ENCODE results near the gene GPC1. TPM values are rescaled to one million over a fixed set of nuclear protein-coding genes. Genes with fewer than 3 reads are reported as not detected.

The GPC1 gene
- total and polyA plus RNA-seq, 2 experiments from 2014 or later, result 9.0 to 46.2 TPM

GRCh38 chr2:240448387-240449274 is 13.2 kb downstream of the GPC1 start (continued):
- TF ChIP-seq CREB1 (CRISPR knock-in tag; IDR thresholded peaks at IDR 0.05; ENCODE audit: low read depth) (no peak), EZH2 (IDR thresholded peaks at IDR 0.05; ENCODE audit: low read depth, unreplicated experiment) (no peak), STAT1 (IDR thresholded peaks at IDR 0.05; ENCODE audit: unreplicated experiment) (no peak), EZH2phosphoT487 (IDR thresholded peaks at IDR 0.05; ENCODE audit: unreplicated experiment) (no peak), ETS1 (IDR thresholded peaks at IDR 0.05) (no peak), POLR2AphosphoS5 (IDR thresholded peaks at IDR 0.05; ENCODE audit: low read depth) (no peak), ZNF114 (CRISPR knock-in tag; IDR thresholded peaks at IDR 0.05) (no peak), NANOG (IDR thresholded peaks at IDR 0.05; ENCODE audit: borderline replicate concordance) (no peak), JUNB (IDR thresholded peaks at IDR 0.05; ENCODE audit: unreplicated experiment) (no peak), ZNF331 (CRISPR knock-in tag; IDR thresholded peaks at IDR 0.05; ENCODE audit: low read depth) (no peak)

GRCh38 chr2:240449764-240450531 is 14.5 kb downstream of the GPC1 start:
- H3K4me3 ChIP-seq, result no peak overlapping the region
- no peak overlapping the region for H2AFZ ChIP-seq
- Mint-ChIP-seq H3K4me1 (peaks cover 25% of the 10 kb centered on the region), H3K36me3 (ENCODE audit: low read depth) (no peaks in the 10 kb centered on the region), H3K27ac (no peak overlapping the region), H3K4me3 (no peak overlapping the region), H3K27me3 (ENCODE audit: insufficient read depth, low read depth, poor library complexity) (peaks cover 20% of the 10 kb centered on the region), H3K9me3 (no peaks in the 10 kb centered on the region)
- peaks cover 16% of the 10 kb centered on the region for H3K27me3 ChIP-seq (ENCODE audit: insufficient read depth)
- no peak overlapping the region for H3K4me2 ChIP-seq
- no peaks in the 10 kb centered on the region for H3K79me2 ChIP-seq (replicated peaks; ENCODE audit: insufficient read depth)
- ATAC-seq (peak; percentile 20), DNase-seq (ENCODE audit: low spot score) (no peak)
- no peak overlapping the region for H3K27ac ChIP-seq (ENCODE audit: low read depth)
- peaks cover 20% of the 10 kb centered on the region for H4K20me1 ChIP-seq (replicated peaks; ENCODE audit: insufficient read depth)
- no peaks in the 10 kb centered on the region for H3F3A ChIP-seq (replicated peaks; ENCODE audit: low read depth)
- no peaks in the 10 kb centered on the region for H3K36me3 ChIP-seq (ENCODE audit: insufficient read depth)
- no peaks in the 10 kb centered on the region for H3K9me2 ChIP-seq (ENCODE audit: insufficient read depth)
- peaks cover 10% of the 10 kb centered on the region for H3K4me1 ChIP-seq (ENCODE audit: insufficient read depth)
- TF ChIP-seq JUNB (IDR thresholded peaks at IDR 0.05; ENCODE audit: unreplicated experiment), result no peak
- no peak for TF ChIP-seq CTCF (conservative IDR thresholded peaks at IDR 0.05; ENCODE audit: low read depth in 2 of 2)
- no peak for TF ChIP-seq ZNF114 (CRISPR knock-in tag; IDR thresholded peaks at IDR 0.05)
- no peak for TF ChIP-seq EZH2 (IDR thresholded peaks at IDR 0.05; ENCODE audit: low read depth, unreplicated experiment)
- TF ChIP-seq ZNF331 (CRISPR knock-in tag; IDR thresholded peaks at IDR 0.05; ENCODE audit: low read depth), result no peak
- TF ChIP-seq REST (IDR thresholded peaks at IDR 0.05; ENCODE audit: unreplicated experiment), result no peak
- no peak for TF ChIP-seq NANOG (IDR thresholded peaks at IDR 0.05; ENCODE audit: borderline replicate concordance)
- no peak for TF ChIP-seq ETS1 (IDR thresholded peaks at IDR 0.05)
- TF ChIP-seq EZH2phosphoT487 (IDR thresholded peaks at IDR 0.05; ENCODE audit: unreplicated experiment), result no peak
- TF ChIP-seq POLR2AphosphoS5 (IDR thresholded peaks at IDR 0.05; ENCODE audit: low read depth), result no peak
